ENCODE data around the gene EPPIN.

The EPPIN gene

GRCh38 chr20:45501600-45501999, 45.6 kb downstream of the EPPIN start:
- Histone ChIP-seq H3K27ac (ENCODE audit: low read depth, low read length) (no peak overlapping the region), H3K9ac (ENCODE audit: low read length) (no peak overlapping the region), H3K9me3 (ENCODE audit: low read length) (no peaks in the 10 kb centered on the region), H3K4me3 (ENCODE audit: low read depth in 1 of 2, low read length in 2 of 2) (no peak overlapping the region), H3K27me3 (ENCODE audit: control insufficient read depth in 1 of 2, insufficient read depth in 2 of 2, low read length in 2 of 2) (no peaks in the 10 kb centered on the region), H3K4me1 (ENCODE audit: insufficient read depth, low read length) (peaks cover 4% of the 10 kb centered on the region), H3K36me3 (ENCODE audit: insufficient read depth, low read length) (no peaks in the 10 kb centered on the region)

- Histone ChIP-seq H3K4me1 (ENCODE audit: insufficient read depth, low read length) (peaks cover 4% of the 10 kb centered on the region), H3K9me3 (ENCODE audit: low read length) (no peaks in the 10 kb centered on the region), H3K4me3 (ENCODE audit: low read depth in 1 of 2, low read length in 2 of 2) (no peak overlapping the region), H3K36me3 (ENCODE audit: insufficient read depth, low read length) (no peaks in the 10 kb centered on the region), H3K9ac (ENCODE audit: low read length) (no peak overlapping the region), H3K27me3 (ENCODE audit: control insufficient read depth in 1 of 2, insufficient read depth in 2 of 2, low read length in 2 of 2) (no peaks in the 10 kb centered on the region), H3K27ac (ENCODE audit: low read depth, low read length) (no peak overlapping the region)
These were observed 47.2 kb downstream of the EPPIN start for GRCh38 chr20:45500022-45500421.

- no peaks in the 10 kb centered on the region for H3K36me3 ChIP-seq (ENCODE audit: insufficient read depth, low read length)
- H3K9me3 ChIP-seq (ENCODE audit: low read length), result no peaks in the 10 kb centered on the region
- no peak overlapping the region for H3K4me3 ChIP-seq (ENCODE audit: low read depth in 1 of 2, low read length in 2 of 2)
- no peak overlapping the region for H3K27ac ChIP-seq (ENCODE audit: low read depth, low read length)
- H3K27me3 ChIP-seq (ENCODE audit: control insufficient read depth in 1 of 2, insufficient read depth in 2 of 2, low read length in 2 of 2), result no peaks in the 10 kb centered on the region
- no peak overlapping the region for H3K9ac ChIP-seq (ENCODE audit: low read length)
- peaks cover 4% of the 10 kb centered on the region for H3K4me1 ChIP-seq (ENCODE audit: insufficient read depth, low read length)
These were observed 49.2 kb downstream of the EPPIN start for GRCh38 chr20:45497971-45498494.

- no peaks in the 10 kb centered on the region for H3K36me3 ChIP-seq (ENCODE audit: insufficient read depth, low read length)
- no peak overlapping the region for H3K27ac ChIP-seq (ENCODE audit: low read depth, low read length)
- H3K4me1 ChIP-seq (ENCODE audit: insufficient read depth, low read length), result no peaks in the 10 kb centered on the region
- H3K4me3 ChIP-seq (ENCODE audit: low read depth in 1 of 2, low read length in 2 of 2), result no peak overlapping the region
- no peaks in the 10 kb centered on the region for H3K9me3 ChIP-seq (ENCODE audit: low read length)
- no peak overlapping the region for H3K9ac ChIP-seq (ENCODE audit: low read length)
- H3K27me3 ChIP-seq (ENCODE audit: control insufficient read depth in 1 of 2, insufficient read depth in 2 of 2, low read length in 2 of 2), result no peaks in the 10 kb centered on the region
These were observed 51.0 kb downstream of the EPPIN start for GRCh38 chr20:45496166-45496565.

- no peaks in the 10 kb centered on the region for H3K4me1 ChIP-seq (ENCODE audit: insufficient read depth, low read length)
- no peaks in the 10 kb centered on the region for H3K36me3 ChIP-seq (ENCODE audit: insufficient read depth, low read length)
- no peaks in the 10 kb centered on the region for H3K27me3 ChIP-seq (ENCODE audit: control insufficient read depth in 1 of 2, insufficient read depth in 2 of 2, low read length in 2 of 2)
- no peak overlapping the region for H3K27ac ChIP-seq (ENCODE audit: low read depth, low read length)
- no peak overlapping the region for H3K4me3 ChIP-seq (ENCODE audit: low read depth in 1 of 2, low read length in 2 of 2)
- H3K9me3 ChIP-seq (ENCODE audit: low read length), result no peaks in the 10 kb centered on the region
- H3K9ac ChIP-seq (ENCODE audit: low read length), result no peak overlapping the region
These were observed 51.7 kb downstream of the EPPIN start for GRCh38 chr20:45495501-45495941.

Data from muscle layer of colon (tissue), 2 donors.